GM20000 (cell line): ENCODE results near the gene SFRP2.

ENCODE experiments used
- DNase-seq: peaks from one replicate; pipeline ENCODE4 v3.0.0; 2012; ENCODE audit warnings: low spot score
- CTCF ChIP-seq: IDR thresholded peaks from 2 replicates; pipeline ENCODE4 v1.5.1; 2012; ENCODE audit warnings: mild to moderate bottlenecking, control low read depth; ENCODE audit errors: extremely low read depth, missing control alignments

SFRP2 gene

DNA sequence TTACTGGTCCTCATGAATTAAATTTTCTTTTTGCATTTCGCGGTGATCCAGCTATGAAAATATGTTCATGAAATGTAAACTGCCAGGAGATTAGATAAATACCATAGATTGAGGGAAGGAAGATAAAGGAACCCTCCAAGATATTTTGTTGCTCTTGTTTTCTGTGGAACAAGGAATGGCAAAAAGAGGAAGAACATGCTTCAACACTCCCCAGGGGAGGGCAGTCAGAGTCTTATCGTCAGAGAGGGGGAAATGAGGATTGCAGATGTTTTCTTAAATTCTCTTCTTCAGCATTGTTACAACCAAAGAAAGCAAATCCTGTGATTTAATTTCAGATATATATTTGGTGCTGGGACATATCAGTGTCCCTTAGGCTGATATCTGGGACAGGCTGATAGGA lies 9.5 kb upstream of the SFRP2 start:
- DNase-seq, result no peak
- TF ChIP-seq CTCF, result no peak

GRCh38 chr4:153794006-153794405 lies 5.1 kb upstream of the SFRP2 start:
- no peak for DNase-seq
- TF ChIP-seq CTCF, result no peak

DNA sequence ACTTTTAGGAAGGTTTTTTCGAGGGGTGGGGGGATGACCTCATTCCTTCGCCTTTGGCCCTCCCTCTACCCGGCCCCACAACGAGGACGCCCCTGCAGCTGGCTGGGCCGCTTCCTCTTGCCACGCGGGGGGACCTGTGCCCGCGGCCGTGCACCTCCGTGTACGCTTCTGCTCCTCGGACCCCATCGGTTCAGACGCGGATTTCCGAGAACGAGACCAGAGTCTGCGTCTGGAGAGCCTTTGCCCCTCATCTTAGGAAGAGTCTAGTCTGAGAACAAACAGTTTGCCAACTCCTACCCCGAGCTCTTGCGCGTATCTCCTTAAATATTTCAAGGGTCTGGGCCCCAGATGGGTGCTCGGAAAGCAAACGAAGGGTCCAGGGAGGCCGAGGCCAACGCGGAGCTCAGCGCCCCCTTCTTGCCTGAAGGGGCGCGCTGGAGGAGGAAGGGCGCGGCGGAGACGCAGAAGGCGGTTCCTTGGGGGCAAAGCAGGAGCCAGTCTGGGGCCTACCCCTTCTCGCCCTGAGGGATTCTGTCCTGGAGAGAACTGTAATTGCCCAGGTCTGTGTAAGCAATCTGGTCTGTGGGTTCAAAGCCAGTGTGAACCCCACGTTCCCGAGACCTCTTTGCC lies 3.9 kb upstream of the SFRP2 start:
- no peak for DNase-seq
- no peak for TF ChIP-seq CTCF

DNA sequence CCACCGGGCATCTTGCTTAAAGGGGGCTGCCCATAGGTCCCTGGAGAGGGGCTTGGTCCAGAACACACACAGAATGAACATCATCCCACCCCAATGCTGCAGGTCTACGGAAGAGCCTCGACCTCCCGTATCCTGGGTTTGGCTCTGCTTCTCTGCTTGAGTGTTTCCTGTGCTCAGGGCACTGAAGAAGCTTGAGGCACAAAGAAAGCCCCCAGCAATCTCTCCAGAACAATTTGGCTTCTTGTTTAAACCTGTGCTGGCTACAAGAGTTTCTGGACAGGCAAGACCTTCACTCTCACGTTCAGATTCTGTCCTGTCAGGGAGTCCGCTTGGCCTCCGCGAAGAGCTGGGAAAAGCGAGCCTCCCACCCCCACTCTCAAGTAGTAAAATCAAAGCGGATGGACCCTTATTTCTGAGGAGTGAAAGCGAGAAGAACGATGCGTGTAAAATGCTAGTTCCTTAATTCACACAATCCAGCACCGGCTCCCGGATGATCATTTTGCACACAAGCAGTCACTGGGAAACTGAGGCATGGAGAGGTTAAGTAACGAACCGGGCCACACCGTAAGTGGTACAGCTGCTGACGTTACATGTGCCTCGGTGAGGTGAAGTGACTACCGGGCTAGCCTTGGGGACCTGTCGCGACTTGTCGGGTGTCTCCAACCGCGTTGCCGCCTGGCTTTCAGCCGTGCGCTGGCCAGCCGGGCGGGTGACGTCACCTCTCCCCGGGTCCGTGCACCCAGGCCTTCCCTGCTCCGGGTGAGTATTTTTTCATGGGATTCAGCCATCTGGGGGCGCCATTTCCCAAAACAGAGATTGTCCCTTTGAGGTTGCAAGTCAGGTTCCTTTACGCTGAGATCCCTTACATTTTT lies 3.1 kb upstream of the SFRP2 start:
- TF ChIP-seq CTCF, result no peak
- DNase-seq, result no peak

- peak; percentile 62 for DNase-seq
- TF ChIP-seq CTCF, result peak; percentile 7
These were observed 2.2 kb upstream of the SFRP2 start for GRCh38 chr4:153790962-153791551.

DNA sequence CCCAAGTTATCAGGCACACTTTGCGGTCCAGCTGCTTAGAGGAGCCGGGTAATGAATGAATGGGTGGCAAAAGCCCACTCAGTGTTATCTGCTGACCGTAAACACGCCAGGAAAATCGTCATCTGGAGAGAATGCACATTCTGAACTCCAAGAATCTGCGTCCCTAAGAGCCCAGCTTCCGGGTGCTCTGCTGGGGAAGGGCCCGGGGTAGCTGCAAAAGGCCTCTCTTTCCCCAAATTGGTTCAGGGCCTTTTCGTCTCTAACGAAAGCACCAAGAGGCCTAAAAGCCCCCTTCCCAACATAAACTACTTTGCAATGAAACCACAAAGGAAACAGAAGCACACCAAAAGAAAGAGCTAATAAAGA lies 1.6 kb upstream of the SFRP2 start:
- peak; percentile 42 for DNase-seq
- TF ChIP-seq CTCF, result no peak
